ENCODE data around the gene OXER1.

- TF ChIP-seq CTCF (IDR thresholded peaks at IDR 0.05) (no peak), EP300 (IDR thresholded peaks at IDR 0.05) (no peak), POLR2AphosphoS5 (IDR thresholded peaks at IDR 0.05) (no peak), POLR2A (IDR thresholded peaks at IDR 0.05) (no peak)
Observed at GRCh38 chr2:42800461-42800962, 36.6 kb upstream of the OXER1 start.
